H1 (cell line): ENCODE results near the gene SLC48A1. TPM values are rescaled to one million over a fixed set of nuclear protein-coding genes. Genes with fewer than 3 reads are reported as not detected.
A peak's percentile ranks its signal among the peaks of the same experiment; 100 is the strongest.

Source experiments
- CTCF ChIA-PET: fragments of 300-600 bp; sonication (Branson Sonifier 250); formaldehyde crosslinking; loops from one replicate; lab custom pipeline; 2021; ENCODE audit not compliant: partially characterized antibody; lab: Charles Lee
- POLR2A ChIA-PET: fragments of 300-600 bp; sonication (Branson Sonifier 250); formaldehyde crosslinking; loops from one replicate; lab custom pipeline; 2021; ENCODE audit warnings: inconsistent platforms; ENCODE audit not compliant: partially characterized antibody; lab: Charles Lee
- DNase-seq, 2 experiments: peaks; one replicate each; pipeline versions ENCODE4 v3.0.0 to v3.0.0-alpha.2; 2010 to 2022; ENCODE audit warnings: low spot score in 2 of 2, low read depth in 1 of 2, mixed read lengths in 1 of 2
- FAIRE-seq: peaks from 2 replicates; lab custom pipeline; 2011; peaks lifted over from hg19 to GRCh38; lab: Jason Lieb, UNC
- H2AFZ ChIP-seq: 2 replicates; pipeline ENCODE4 v1.8.1; 2012; ENCODE audit warnings: low read length, inconsistent platforms
- H2AK5ac ChIP-seq: 2 replicates; pipeline ENCODE4 v1.6.1; 2013; ENCODE audit warnings: low read depth, low read length
- H2BK120ac ChIP-seq: replicated peaks from 2 replicates; pipeline ENCODE3; 2013; ENCODE audit warnings: low read depth, low read length, inconsistent platforms
- H2BK12ac ChIP-seq: 2 replicates; pipeline ENCODE4 v1.6.1; 2013; ENCODE audit warnings: low read depth, low read length
- H2BK15ac ChIP-seq: 2 replicates; pipeline ENCODE4 v1.6.1; 2013; ENCODE audit warnings: low read length
- H2BK20ac ChIP-seq: 2 replicates; pipeline ENCODE4 v1.6.1; 2013; ENCODE audit warnings: low read length
- H2BK5ac ChIP-seq: 2 replicates; pipeline ENCODE4 v1.6.1; 2013; ENCODE audit warnings: low read depth, low read length
- H3K14ac ChIP-seq: 2 replicates; pipeline ENCODE4 v1.6.1; 2013; ENCODE audit warnings: inconsistent platforms; ENCODE audit not compliant: insufficient read length
- H3K18ac ChIP-seq: 2 replicates; pipeline ENCODE4 v1.6.1; 2013; ENCODE audit warnings: low read length; ENCODE audit errors: extremely low read depth
- H3K23ac ChIP-seq: 2 replicates; pipeline ENCODE4 v1.6.1; 2013; ENCODE audit warnings: inconsistent platforms; ENCODE audit not compliant: insufficient read length
- H3K23me2 ChIP-seq: 2 replicates; pipeline ENCODE4 v1.6.1; 2013; ENCODE audit warnings: low read depth, low read length
- H3K27ac ChIP-seq: 2 replicates; pipeline ENCODE4 v1.6.1; 2011; ENCODE audit warnings: low read depth, low read length, inconsistent platforms
- H3K27me3 ChIP-seq, 4 experiments: replicated peaks in 1 of 4; 1 replicate in 1 of 4; 2 replicates in 3 of 4; pipeline versions ENCODE4 v1.6.1 to v1.8.1; 2011 to 2013; ENCODE audit warnings: low read length in 3 of 4, mild to moderate bottlenecking in 3 of 4, inconsistent platforms in 2 of 4, mixed read lengths in 2 of 4, moderate library complexity in 1 of 4; ENCODE audit not compliant: control insufficient read depth in 3 of 4, insufficient read depth in 3 of 4; ENCODE audit errors: extremely low read depth in 1 of 4
- H3K36me3 ChIP-seq, 4 experiments: 2 replicates each; pipeline versions ENCODE4 v1.6.1 to v1.8.1; 2011 to 2013; ENCODE audit warnings: mild to moderate bottlenecking in 4 of 4, low read length in 3 of 4, moderate library complexity in 2 of 4, control low read depth in 1 of 4, inconsistent platforms in 1 of 4; ENCODE audit not compliant: insufficient read depth in 4 of 4, control insufficient read depth in 2 of 4
- H3K4ac ChIP-seq: replicated peaks from 2 replicates; pipeline ENCODE3; 2013; ENCODE audit warnings: low read length, low read depth, mixed read lengths, inconsistent platforms; ENCODE audit not compliant: insufficient read length
- H3K4me1 ChIP-seq, 4 experiments: replicated peaks in 1 of 4; 1 replicate in 1 of 4; 2 replicates in 3 of 4; pipeline versions ENCODE4 v1.6.1 to v1.8.1; 2011 to 2013; ENCODE audit warnings: low read length in 3 of 4, inconsistent platforms in 2 of 4, mixed read lengths in 1 of 4; ENCODE audit not compliant: insufficient read depth in 4 of 4, control insufficient read depth in 3 of 4
- H3K4me2 ChIP-seq, 2 experiments: 2 replicates each; pipeline versions ENCODE4 v1.6.1 to v1.8.1; 2011 to 2013; ENCODE audit warnings: low read depth in 2 of 2, low read length in 2 of 2, control low read depth in 1 of 2, inconsistent platforms in 1 of 2, mild to moderate bottlenecking in 1 of 2; ENCODE audit not compliant: insufficient read depth in 1 of 2
- H3K4me3 ChIP-seq, 4 experiments: fragments of 200-600, 300-600 bp in 1 of 4; sonication (generic), shearing (Covaris generic), sonication (Bioruptor Twin) in 1 of 4; 2 replicates each; pipeline versions ENCODE4 v1.5.1 to v1.8.1; 2011 to 2016; ENCODE audit warnings: low read length in 4 of 4, low read depth in 3 of 4, control low read depth in 2 of 4, inconsistent platforms in 2 of 4, mild to moderate bottlenecking in 2 of 4, mixed read lengths in 1 of 4, moderate library complexity in 1 of 4; ENCODE audit not compliant: insufficient read depth in 2 of 4; ENCODE audit errors: extremely low read depth in 1 of 4
- H3K56ac ChIP-seq: replicated peaks from 2 replicates; pipeline ENCODE3; 2013; ENCODE audit warnings: low read depth, mild to moderate bottlenecking, mixed read lengths, low read length, inconsistent platforms; ENCODE audit not compliant: insufficient read length
- H3K79me1 ChIP-seq: 2 replicates; pipeline ENCODE4 v1.6.1; 2013; ENCODE audit warnings: low read depth, low read length, control low read depth
- H3K79me2 ChIP-seq, 2 experiments: 2 replicates each; pipeline versions ENCODE4 v1.6.1 to v1.8.1; 2012 to 2013; ENCODE audit warnings: low read length in 2 of 2, mild to moderate bottlenecking in 2 of 2, inconsistent platforms in 1 of 2; ENCODE audit not compliant: insufficient read depth in 2 of 2, control insufficient read depth in 1 of 2
- H3K9ac ChIP-seq, 4 experiments: replicated peaks in 1 of 4; 1 replicate in 1 of 4; 2 replicates in 3 of 4; pipeline versions ENCODE4 v1.6.1 to v1.8.1; 2011 to 2013; ENCODE audit warnings: low read depth in 3 of 4, low read length in 3 of 4, control low read depth in 2 of 4, mild to moderate bottlenecking in 2 of 4, moderate library complexity in 2 of 4, inconsistent platforms in 1 of 4; ENCODE audit errors: extremely low read depth in 1 of 4
- H3K9me3 ChIP-seq, 2 experiments: 2 replicates each; pipeline versions ENCODE4 v1.6.1 to v1.8.1; 2012 to 2013; ENCODE audit warnings: mild to moderate bottlenecking in 2 of 2, moderate library complexity in 2 of 2, control low read depth in 1 of 2, inconsistent platforms in 1 of 2, low read depth in 1 of 2, low read length in 1 of 2, mixed read lengths in 1 of 2; ENCODE audit not compliant: insufficient read depth in 2 of 2
- H4K20me1 ChIP-seq, 2 experiments: replicated peaks in 1 of 2; 2 replicates each; pipeline versions ENCODE3 to v1.8.1; 2011 to 2013; ENCODE audit warnings: inconsistent platforms in 2 of 2, low read length in 2 of 2, mild to moderate bottlenecking in 1 of 2; ENCODE audit not compliant: insufficient read depth in 2 of 2, control insufficient read depth in 1 of 2
- H4K5ac ChIP-seq: 2 replicates; pipeline ENCODE4 v1.6.1; 2013; ENCODE audit warnings: low read length, low read depth, mixed read lengths, inconsistent platforms; ENCODE audit not compliant: insufficient read length
- H4K8ac ChIP-seq: 2 replicates; pipeline ENCODE4 v1.8.0; 2013; ENCODE audit warnings: mild to moderate bottlenecking, moderate library complexity, low read length, inconsistent platforms; ENCODE audit not compliant: insufficient read depth; ENCODE audit errors: extremely low read depth
- H4K91ac ChIP-seq: replicated peaks from 2 replicates; pipeline ENCODE3; 2013; ENCODE audit warnings: low read length, mixed read lengths, inconsistent platforms; ENCODE audit not compliant: insufficient read length
- BACH1 ChIP-seq: IDR thresholded peaks from 2 replicates; pipeline ENCODE4 v1.6.1; 2012; ENCODE audit warnings: low read length, improper control_type of control experiment
- CEBPB ChIP-seq: IDR thresholded peaks from 2 replicates; pipeline ENCODE4 v1.6.1; 2012; ENCODE audit warnings: low read depth, low read length
- CTCF ChIP-seq, 3 experiments: IDR thresholded peaks; 1 replicate in 2 of 3; 2 replicates in 1 of 3; pipeline versions ENCODE4 v1.5.1 to v1.6.1; 2011; ENCODE audit warnings: low read length in 3 of 3, mild to moderate bottlenecking in 3 of 3, inconsistent platforms in 2 of 3, low read depth in 1 of 3, moderate library complexity in 1 of 3; ENCODE audit not compliant: insufficient read depth in 1 of 3; ENCODE audit errors: control extremely low read depth in 1 of 3
- RAD21 ChIP-seq, 2 experiments: IDR thresholded peaks in 1 of 2; conservative IDR thresholded peaks in 1 of 2; 2 replicates each; pipeline ENCODE4 v1.6.1; 2011; ENCODE audit warnings: low read depth in 2 of 2, low read length in 2 of 2, improper control_type of control experiment in 1 of 2, inconsistent platforms in 1 of 2, mild to moderate bottlenecking in 1 of 2, moderate library complexity in 1 of 2
- RBBP5 ChIP-seq: IDR thresholded peaks from 2 replicates; pipeline ENCODE4 v1.7.1; 2012; ENCODE audit warnings: low read depth, mild to moderate bottlenecking, inconsistent platforms, low read length, moderate library complexity, borderline replicate concordance
- RFX5 ChIP-seq: IDR thresholded peaks from 2 replicates; pipeline ENCODE4 v1.6.1; 2011; ENCODE audit warnings: low read depth, low read length, improper control_type of control experiment, borderline replicate concordance
- SUZ12 ChIP-seq: fragments of 200-600 bp; sonication (generic); IDR thresholded peaks from 2 replicates; pipeline ENCODE4 v1.6.1; 2012; ENCODE audit warnings: mild to moderate bottlenecking, inconsistent platforms, low read length, moderate library complexity, mixed read lengths
- TEAD4 ChIP-seq: IDR thresholded peaks from 2 replicates; pipeline ENCODE4 v1.6.1; 2012; ENCODE audit warnings: low read depth, low read length, inconsistent platforms, mixed read lengths
- YY1 ChIP-seq: IDR thresholded peaks from 2 replicates; pipeline ENCODE4 v1.6.1; 2011; ENCODE audit warnings: low read depth, mild to moderate bottlenecking, low read length
- WGBS, 2 experiments: shearing (Covaris generic) in 1 of 2; methylation state at CpG; one replicate each; pipeline versions ENCODE4 v1.1.6 to v1.1.7; 2013 to 2015; ENCODE audit warnings: low lambda C conversion rate in 2 of 2, mixed read lengths in 2 of 2, inconsistent platforms in 1 of 2, low coverage in 1 of 2, missing lambda C conversion rate in 1 of 2; ENCODE audit not compliant: insufficient replicate concordance in 2 of 2, insufficient coverage in 1 of 2, insufficient read length in 1 of 2; ENCODE audit errors: extremely low coverage in 1 of 2, missing lambda C conversion rate in 1 of 2; 5-methylcytosine and 5-hydroxymethylcytosine counted together
- polyA plus RNA-seq, 7 experiments: library from polyadenylated mRNA; depleted of rRNA in 3 of 7; stranded (reverse) in 5 of 7; unstranded in 2 of 7; fragments of >200 nt in 5 of 7; fragments of 200-250 nt in 2 of 7; gene quantifications; 1 replicate in 5 of 7; 2 replicates in 1 of 7; 4 replicates in 1 of 7; pipeline versions ENCODE4 v1.2.1 to v1.2.3, GENCODE V29; 2011 to 2013; ENCODE audit warnings: missing spikeins in 2 of 7, mixed read lengths in 2 of 7
- total RNA-seq: library from RNA; stranded (reverse); fragmentation: NEBNext Ultra II Directional; extraction: Animal tissue kit (Norgen Biotek cat#: 25700); gene quantifications from 2 replicates; pipeline ENCODE4 v1.2.1, GENCODE V29; 2021

SLC48A1 gene
- total and polyA plus RNA-seq, 2 of the 8 experiments (the other 6 are each of a cell fraction or from before 2014, with no cell fraction given) = 9.5 to 14.1 TPM

- WGBS, 2 experiments = 87% methylated on average over 3 of the region's 3 CpGs; no CpG with 5 or more reads in 1 of the 2 experiments
- H4K20me1 ChIP-seq = no peaks in the 10 kb centered on the region
- no peak overlapping the region for H2BK15ac ChIP-seq
- DNase-seq (no peak), FAIRE-seq (no peak)
- H3K4me1 ChIP-seq = peaks cover 0 to 10% (median 6%) of the 10 kb centered on the region in 4 experiments; a peak in 5 of 7 replicates
- no peak overlapping the region for H4K91ac ChIP-seq
- POLR2A ChIA-PET = interaction anchor here (0.7 to 2.6 kb wide), 5 partner anchors 10 to 206 kb away, joined by 3 to 9 read pairs (median 3); partner anchors contain the start of gene SLC48A1
- CTCF ChIA-PET = interaction anchor here (0.7 to 64.6 kb wide), 9 partner anchors 9 to 261 kb away, joined by 3 to 2442 read pairs (median 7); partner anchors contain the start of genes ENDOU and SLC48A1
- no peak overlapping the region for H3K9ac ChIP-seq
- no peak overlapping the region for H3K4ac ChIP-seq
- H3K4me3 ChIP-seq = no peak overlapping the region
- no peak overlapping the region for H2BK120ac ChIP-seq
- no peaks in the 10 kb centered on the region for H3K79me1 ChIP-seq
- no peaks in the 10 kb centered on the region for H3K9me3 ChIP-seq
- peaks cover 0 to 2% (median 0%) of the 10 kb centered on the region in 4 experiments; a peak in 2 of 7 replicates for H3K27me3 ChIP-seq
- H3K27ac ChIP-seq = no peak overlapping the region
- no peaks in the 10 kb centered on the region for H3K36me3 ChIP-seq
- H3K4me2 ChIP-seq = no peak overlapping the region
- no peak overlapping the region for H2BK5ac ChIP-seq
- no peak overlapping the region for H2AK5ac ChIP-seq
- H4K5ac ChIP-seq = no peak overlapping the region
- no peak overlapping the region for H2BK20ac ChIP-seq
- no peaks in the 10 kb centered on the region for H3K79me2 ChIP-seq
- H3K18ac ChIP-seq = no peak overlapping the region; the same call in 1 of the 2 replicates
- no peak overlapping the region for H4K8ac ChIP-seq
- no peak overlapping the region for H3K23ac ChIP-seq
- H2BK12ac ChIP-seq = peak overlapping the region; percentile 76; the same call in 1 of the 2 replicates
- H2AFZ ChIP-seq = no peak overlapping the region
- H3K23me2 ChIP-seq = peaks cover 8% of the 10 kb centered on the region; the same call in 1 of the 2 replicates
- H3K14ac ChIP-seq = no peak overlapping the region
- no peak overlapping the region for H3K56ac ChIP-seq
- no peak for TF ChIP-seq RFX5
- no peak for TF ChIP-seq CEBPB
- no peak for TF ChIP-seq TEAD4
- no peak for TF ChIP-seq YY1
- no peak for TF ChIP-seq RAD21 (IDR thresholded peaks at IDR 0.05 in 1 of 2, conservative IDR thresholded peaks at IDR 0.05 in 1 of 2; ENCODE audit: low read depth in 2 of 2, low read length in 2 of 2)
- TF ChIP-seq RBBP5 = no peak
- TF ChIP-seq SUZ12 = no peak
- no peak for TF ChIP-seq CTCF (IDR thresholded peaks at IDR 0.05; ENCODE audit: control extremely low read depth in 1 of 3, insufficient read depth in 1 of 3, low read depth in 1 of 3, low read length in 3 of 3)
- no peak for TF ChIP-seq BACH1
Observed at GRCh38 chr12:47762850-47763465, 10.1 kb upstream of the SLC48A1 start.
